HUES6 (cell line): ENCODE data around the gene RIMBP3C.
"Not testable (repeated sequence)": the region's sequence is repeated elsewhere in the genome, so short reads cannot be mapped to it uniquely, and the experiment has no call there.

ENCODE experiments used
- H3K27ac ChIP-seq: 2 replicates; pipeline ENCODE4 v1.7.0; 2013; ENCODE audit warnings: low read depth, mild to moderate bottlenecking, low read length, inconsistent platforms
- H3K27me3 ChIP-seq: 2 replicates; pipeline ENCODE4 v1.6.1; 2013; ENCODE audit warnings: low read length; ENCODE audit not compliant: control insufficient read depth, insufficient read depth
- H3K36me3 ChIP-seq: 2 replicates; pipeline ENCODE4 v1.6.1; 2013; ENCODE audit warnings: low read length; ENCODE audit not compliant: control insufficient read depth, insufficient read depth
- H3K4me1 ChIP-seq: 2 replicates; pipeline ENCODE4 v1.6.1; 2013; ENCODE audit warnings: low read length; ENCODE audit not compliant: control insufficient read depth, insufficient read depth
- H3K4me3 ChIP-seq: 2 replicates; pipeline ENCODE4 v1.5.1; 2013; ENCODE audit warnings: low read depth, low read length
- H3K9ac ChIP-seq: one replicate; pipeline ENCODE4 v1.6.1; 2013; ENCODE audit warnings: mild to moderate bottlenecking, low read length
- H3K9me3 ChIP-seq: 2 replicates; pipeline ENCODE4 v1.6.1; 2013; ENCODE audit warnings: low read depth, low read length; ENCODE audit not compliant: control insufficient read depth, insufficient read depth

The RIMBP3C gene

DNA sequence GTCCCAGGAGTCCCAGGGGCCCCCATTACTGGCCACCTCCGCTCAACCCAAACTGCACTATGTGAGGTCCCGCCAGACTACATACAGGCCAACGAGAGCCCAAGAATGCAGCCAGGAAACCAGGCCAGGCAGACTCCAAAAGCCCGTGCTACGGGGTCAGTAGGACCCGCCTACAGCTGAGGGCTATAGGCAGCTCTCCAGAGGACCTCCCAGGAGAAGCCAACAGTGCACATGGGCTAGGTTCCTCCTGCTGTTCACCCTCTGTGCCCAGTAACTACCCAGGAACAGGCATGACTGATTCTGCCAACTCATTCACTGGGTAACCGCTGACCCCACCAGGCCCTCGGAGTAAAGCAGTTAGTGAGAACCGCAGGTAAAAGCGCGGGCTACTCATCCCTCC, 39.2 kb downstream of the RIMBP3C start:
- not testable (repeated sequence) for H3K27me3 ChIP-seq, H3K27ac ChIP-seq, H3K4me1 ChIP-seq, H3K4me3 ChIP-seq, H3K9me3 ChIP-seq, H3K36me3 ChIP-seq, H3K9ac ChIP-seq

DNA sequence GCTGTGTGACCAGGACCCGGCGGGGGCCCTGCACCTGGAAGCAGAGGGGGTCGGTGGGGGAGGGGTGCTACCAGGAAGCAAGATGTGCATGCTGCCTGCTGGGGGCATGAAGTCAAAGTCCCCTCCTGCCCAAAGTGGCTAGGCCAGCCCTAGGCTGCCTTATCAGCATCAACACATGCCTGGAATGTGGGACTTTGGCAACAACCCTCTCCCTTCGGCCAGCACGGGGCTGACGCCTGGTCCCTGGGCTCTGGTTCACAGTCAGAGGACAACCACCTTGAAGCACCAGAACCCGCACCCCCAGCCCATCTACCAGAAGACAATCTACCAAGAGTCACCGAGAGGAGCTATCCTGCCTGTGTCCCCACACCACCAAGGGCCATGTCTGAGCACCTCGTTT, 40.9 kb downstream of the RIMBP3C start:
- H3K4me1 ChIP-seq, H3K9ac ChIP-seq, H3K27me3 ChIP-seq, H3K9me3 ChIP-seq, H3K27ac ChIP-seq, H3K4me3 ChIP-seq, H3K36me3 ChIP-seq: not testable (repeated sequence)

DNA sequence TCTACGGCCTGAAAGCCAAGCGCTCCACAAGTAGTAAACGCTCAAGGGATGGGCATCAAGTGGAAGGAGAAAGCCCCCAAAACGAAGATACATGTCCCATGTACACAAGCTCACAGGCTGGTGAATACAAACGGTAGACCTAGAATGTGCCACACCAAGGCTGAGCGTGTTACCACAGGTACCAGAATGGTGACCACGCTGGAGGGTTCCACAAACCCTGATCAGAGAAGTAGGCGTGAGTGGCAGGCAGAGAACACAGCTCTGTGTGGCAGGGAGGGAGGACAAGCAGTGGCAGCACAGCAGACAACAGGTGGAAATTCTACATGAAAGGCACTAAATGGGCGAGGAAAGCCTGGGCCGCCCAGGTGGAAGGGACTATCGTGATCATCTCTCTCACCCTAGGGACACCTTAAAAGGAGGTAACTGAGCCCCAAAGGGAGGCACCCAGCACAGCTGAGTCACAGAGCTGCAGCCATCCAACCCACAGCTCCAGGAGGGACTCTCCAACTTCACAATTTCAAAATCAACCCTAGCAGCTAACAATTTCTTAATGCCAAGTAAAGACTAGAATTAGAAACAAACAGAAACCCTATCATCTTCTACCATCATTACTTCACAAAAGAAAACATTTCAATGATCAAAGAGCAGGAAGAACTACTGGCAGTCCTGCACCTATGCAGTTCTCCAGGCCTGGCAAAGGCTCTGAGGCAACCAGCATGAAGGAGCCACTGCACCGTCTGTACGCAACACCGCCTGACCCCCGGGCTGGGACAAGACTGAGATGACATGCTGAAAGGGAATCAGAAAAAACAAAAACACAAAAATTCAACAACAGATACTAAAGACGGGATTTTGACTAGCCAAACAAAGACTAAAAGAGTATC, 51.4 kb downstream of the RIMBP3C start:
- H3K4me3 ChIP-seq, H3K9me3 ChIP-seq, H3K36me3 ChIP-seq, H3K27me3 ChIP-seq, H3K9ac ChIP-seq, H3K4me1 ChIP-seq, H3K27ac ChIP-seq: not testable (repeated sequence)

DNA sequence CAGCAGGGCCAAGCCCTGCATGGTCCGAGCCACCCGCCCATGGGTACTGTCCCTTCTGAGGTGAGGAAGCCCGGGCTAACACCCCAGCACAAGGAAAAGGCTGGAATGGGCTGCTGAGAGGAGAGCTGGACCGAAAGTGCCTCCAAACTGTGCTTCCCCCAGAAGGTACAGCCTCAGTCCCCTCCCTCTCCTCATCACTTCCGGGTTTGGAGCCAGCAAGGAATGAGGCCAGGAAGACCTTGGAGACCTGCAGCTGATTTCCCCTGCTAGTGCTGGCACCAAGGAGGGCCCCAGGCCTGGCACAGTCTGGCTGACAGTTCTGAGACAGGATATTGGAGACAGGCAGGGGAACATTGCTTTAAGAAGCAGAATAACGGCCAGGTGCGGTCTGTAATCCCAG, 52.8 kb downstream of the RIMBP3C start:
- not testable (repeated sequence) for H3K4me3 ChIP-seq, H3K9ac ChIP-seq, H3K4me1 ChIP-seq, H3K36me3 ChIP-seq, H3K27me3 ChIP-seq, H3K9me3 ChIP-seq, H3K27ac ChIP-seq

DNA sequence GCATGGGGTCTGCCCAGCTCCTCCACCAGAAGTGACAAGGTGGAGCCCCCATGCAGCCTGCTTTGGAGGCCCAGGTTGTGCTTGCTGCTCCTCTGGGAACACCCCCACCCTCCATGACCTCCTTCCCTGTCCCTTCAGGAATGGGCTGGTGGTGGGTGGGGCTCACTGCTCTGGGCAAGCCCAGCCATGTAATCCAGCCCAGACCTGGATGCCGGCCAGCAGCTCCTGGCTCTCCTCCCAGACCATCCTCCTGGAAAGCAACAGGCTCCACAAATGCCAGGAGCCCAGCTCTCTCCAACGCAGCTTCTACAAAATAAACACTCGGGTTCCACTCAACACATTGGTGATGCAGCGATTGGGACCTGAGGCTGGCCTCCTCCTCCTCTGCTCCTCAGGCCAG, 53.3 kb downstream of the RIMBP3C start:
- H3K27ac ChIP-seq, H3K36me3 ChIP-seq, H3K4me3 ChIP-seq, H3K4me1 ChIP-seq, H3K9ac ChIP-seq, H3K9me3 ChIP-seq, H3K27me3 ChIP-seq: not testable (repeated sequence)
